Left ventricle myocardium inferior (tissue), 1 donor: ENCODE data around the gene SLC2A13. TPM values are rescaled to one million over a fixed set of nuclear protein-coding genes. Genes with fewer than 3 reads are reported as not detected.
A peak's percentile ranks its signal among the peaks of the same experiment; 100 is the strongest.

Experiments
- DNase-seq: peaks from one replicate; pipeline ENCODE4 v3.0.0-alpha.2; 2020
- H3K27ac ChIP-seq: fragments of 200-600 bp; replicated peaks from 2 replicates; pipeline ENCODE4 v1.8.0; 2021
- H3K27me3 ChIP-seq: fragments of 200-600 bp; 2 replicates; pipeline ENCODE4 v1.8.0; 2021; ENCODE audit warnings: low read depth
- H3K36me3 ChIP-seq: fragments of 200-600 bp; 2 replicates; pipeline ENCODE4 v1.8.0; 2021
- H3K4me1 ChIP-seq: fragments of 200-600 bp; 2 replicates; pipeline ENCODE4 v1.8.0; 2021
- H3K4me3 ChIP-seq: fragments of 200-600 bp; 2 replicates; pipeline ENCODE4 v1.8.0; 2021; ENCODE audit warnings: mild to moderate bottlenecking, moderate library complexity
- H3K9me3 ChIP-seq: fragments of 200-600 bp; replicated peaks from 2 replicates; pipeline ENCODE4 v1.8.0; 2021
- CTCF ChIP-seq: fragments of 200-600 bp; IDR thresholded peaks from 2 replicates; pipeline ENCODE4 v1.8.0; 2021; ENCODE audit warnings: antibody characterized with exemption, mild to moderate bottlenecking, borderline replicate concordance
- intact Hi-C: fragments of 100-400 bp; cut with micrococcal nuclease; formaldehyde crosslinking; loops from one replicate; pipeline ENCODE4 v1.11.0; 2022
- total RNA-seq: library from RNA; stranded (reverse); fragmentation: NEBNext Ultra II Directional; extraction: Animal tissue kit (Norgen Biotek cat#: 25700); gene quantifications from one replicate; pipeline ENCODE4 v1.2.1, GENCODE V29; 2021
- donor health status: DM: no; HTN: yes; CAD: no; lungs with severe emphysema.

The SLC2A13 gene
- total RNA-seq, 1 donor from 2014 or later, result 5.5 TPM

GRCh38 chr12:39993268-39993667, 112.6 kb downstream of the SLC2A13 start:
- TF ChIP-seq CTCF, result no peak
- Histone ChIP-seq H3K36me3 (peaks cover 10% of the 10 kb centered on the region), H3K4me1 (peaks cover 17% of the 10 kb centered on the region), H3K9me3 (peaks cover 26% of the 10 kb centered on the region), H3K27ac (no peak overlapping the region), H3K4me3 (no peak overlapping the region), H3K27me3 (no peaks in the 10 kb centered on the region)
- intact Hi-C loops, result no loop called here
- DNase-seq, result no peak

DNA sequence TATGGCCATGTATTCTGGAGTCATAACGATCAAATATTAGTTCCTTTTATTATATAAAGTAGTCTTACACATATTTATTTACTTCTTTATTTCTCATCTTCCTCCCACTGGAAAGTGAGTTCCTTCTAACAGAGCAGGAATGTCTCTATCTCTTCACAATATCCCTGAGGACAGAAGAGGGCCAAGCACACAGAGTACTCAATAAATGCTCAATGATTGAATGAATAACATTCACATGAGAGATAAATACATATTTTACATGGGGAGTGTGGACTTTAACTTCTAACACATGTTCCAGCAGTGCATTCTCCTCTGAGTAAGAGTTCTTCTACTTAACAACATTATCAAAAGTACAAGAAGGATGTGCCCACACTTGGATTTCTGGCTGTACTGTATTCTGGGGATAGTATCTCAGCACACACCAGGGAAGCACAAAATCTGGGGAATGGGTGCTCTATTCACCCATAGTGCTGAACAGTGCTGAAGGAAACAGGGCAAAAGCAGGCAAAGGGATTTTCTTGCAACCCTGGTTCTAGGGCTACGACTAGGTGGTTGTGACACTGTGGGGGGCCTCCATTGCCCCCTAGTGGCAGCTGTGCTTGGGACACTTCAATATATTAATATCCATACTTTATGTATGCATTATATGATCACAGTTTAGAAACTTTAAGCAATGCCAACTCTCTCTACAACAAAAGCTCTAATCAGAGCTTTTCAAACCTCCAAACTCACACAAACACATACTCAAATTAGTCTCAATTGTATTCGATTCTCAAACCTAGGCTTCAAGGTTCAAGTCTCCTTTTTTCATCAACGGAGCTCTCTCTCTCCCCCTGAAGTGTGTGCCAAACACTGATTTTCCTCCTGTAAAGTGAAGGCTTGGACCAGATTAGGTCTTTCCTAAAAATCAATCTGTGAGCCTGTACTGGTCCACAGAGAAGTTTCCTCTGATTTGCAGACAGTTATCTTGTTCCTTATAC, 115.5 kb downstream of the SLC2A13 start:
- Histone ChIP-seq H3K9me3 (no peaks in the 10 kb centered on the region), H3K4me1 (peaks cover 17% of the 10 kb centered on the region), H3K27ac (peak overlapping the region; percentile 19), H3K27me3 (no peaks in the 10 kb centered on the region), H3K4me3 (no peak overlapping the region), H3K36me3 (no peaks in the 10 kb centered on the region)
- intact Hi-C loops, result no loop called here
- peak; percentile 30 for DNase-seq
- TF ChIP-seq CTCF, result peak; percentile 84

DNA sequence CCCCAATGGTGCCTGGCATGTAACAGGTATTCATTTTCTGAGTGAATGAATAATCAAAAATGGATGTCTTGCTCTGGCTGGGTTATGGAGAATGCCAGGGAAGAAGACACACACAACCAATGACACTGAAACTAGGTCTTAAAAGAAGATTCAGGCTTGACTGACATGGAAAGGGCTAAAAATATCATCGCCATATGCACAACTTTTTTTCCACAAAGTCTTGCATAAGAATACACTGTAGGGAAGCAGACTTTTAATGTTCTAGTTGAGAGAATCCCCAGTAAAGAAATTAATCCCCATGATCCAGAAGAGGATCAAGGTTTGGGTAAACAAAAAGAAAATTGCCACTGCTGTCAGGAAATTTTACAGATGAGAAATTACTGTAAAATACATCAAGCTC, 116.4 kb downstream of the SLC2A13 start:
- peaks cover 17% of the 10 kb centered on the region for H3K4me1 ChIP-seq
- no peak overlapping the region for H3K27ac ChIP-seq
- no peak overlapping the region for H3K4me3 ChIP-seq
- H3K36me3 ChIP-seq, result no peaks in the 10 kb centered on the region
- H3K27me3 ChIP-seq, result no peaks in the 10 kb centered on the region
- DNase-seq, result no peak
- no peak for TF ChIP-seq CTCF
- intact Hi-C loops, result no loop called here
- H3K9me3 ChIP-seq, result no peaks in the 10 kb centered on the region

GRCh38 chr12:39988574-39988973, 117.3 kb downstream of the SLC2A13 start:
- intact Hi-C loops, result no loop called here
- Histone ChIP-seq H3K36me3 (no peaks in the 10 kb centered on the region), H3K4me3 (no peak overlapping the region), H3K27me3 (no peaks in the 10 kb centered on the region), H3K9me3 (no peaks in the 10 kb centered on the region), H3K4me1 (peaks cover 17% of the 10 kb centered on the region), H3K27ac (no peak overlapping the region)
- no peak for DNase-seq
- no peak for TF ChIP-seq CTCF

DNA sequence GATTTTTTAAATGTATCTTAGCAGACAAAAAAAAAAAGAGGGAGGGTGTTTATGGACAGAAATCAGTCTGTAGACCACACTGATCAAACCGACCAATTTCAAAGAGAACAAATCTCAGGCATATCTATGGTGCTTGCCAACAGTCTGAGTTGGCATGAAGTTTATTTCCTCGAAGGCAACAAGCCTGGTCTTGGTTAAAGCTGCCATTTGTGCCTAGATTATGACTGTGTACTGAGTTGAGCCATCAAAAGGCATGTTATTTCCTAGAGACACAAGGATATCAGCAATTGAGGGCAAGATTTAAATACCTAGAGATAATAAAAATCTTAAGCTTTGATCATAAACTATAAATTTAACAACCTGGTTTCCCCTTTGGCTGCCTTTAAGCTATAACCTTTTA, 119.2 kb downstream of the SLC2A13 start:
- Histone ChIP-seq H3K9me3 (no peaks in the 10 kb centered on the region), H3K36me3 (no peaks in the 10 kb centered on the region), H3K4me3 (no peak overlapping the region), H3K27me3 (no peaks in the 10 kb centered on the region), H3K4me1 (peaks cover 17% of the 10 kb centered on the region), H3K27ac (no peak overlapping the region)
- DNase-seq, result no peak
- no peak for TF ChIP-seq CTCF
- intact Hi-C loops, result no loop called here
